Measurements from ENCODE around the gene NXPE4.

The NXPE4 gene

GRCh38 chr11:114556135-114556534 lies 39.5 kb downstream of the NXPE4 start:
- no peak for DNase-seq

- DNase-seq, result no peak
These were observed 41.9 kb downstream of the NXPE4 start for GRCh38 chr11:114553642-114554041.

- no peak for DNase-seq
These were observed 44.5 kb downstream of the NXPE4 start for GRCh38 chr11:114551060-114551459.

- DNase-seq, result no peak
These were observed 69.9 kb downstream of the NXPE4 start for GRCh38 chr11:114525682-114526081.

GRCh38 chr11:114524122-114524521 lies 71.5 kb downstream of the NXPE4 start:
- no peak for DNase-seq

GRCh38 chr11:114522818-114523217 lies 72.8 kb downstream of the NXPE4 start:
- DNase-seq, result no peak
